ENCODE measurements around the gene ADAMTSL1.

ADAMTSL1 gene

DNA sequence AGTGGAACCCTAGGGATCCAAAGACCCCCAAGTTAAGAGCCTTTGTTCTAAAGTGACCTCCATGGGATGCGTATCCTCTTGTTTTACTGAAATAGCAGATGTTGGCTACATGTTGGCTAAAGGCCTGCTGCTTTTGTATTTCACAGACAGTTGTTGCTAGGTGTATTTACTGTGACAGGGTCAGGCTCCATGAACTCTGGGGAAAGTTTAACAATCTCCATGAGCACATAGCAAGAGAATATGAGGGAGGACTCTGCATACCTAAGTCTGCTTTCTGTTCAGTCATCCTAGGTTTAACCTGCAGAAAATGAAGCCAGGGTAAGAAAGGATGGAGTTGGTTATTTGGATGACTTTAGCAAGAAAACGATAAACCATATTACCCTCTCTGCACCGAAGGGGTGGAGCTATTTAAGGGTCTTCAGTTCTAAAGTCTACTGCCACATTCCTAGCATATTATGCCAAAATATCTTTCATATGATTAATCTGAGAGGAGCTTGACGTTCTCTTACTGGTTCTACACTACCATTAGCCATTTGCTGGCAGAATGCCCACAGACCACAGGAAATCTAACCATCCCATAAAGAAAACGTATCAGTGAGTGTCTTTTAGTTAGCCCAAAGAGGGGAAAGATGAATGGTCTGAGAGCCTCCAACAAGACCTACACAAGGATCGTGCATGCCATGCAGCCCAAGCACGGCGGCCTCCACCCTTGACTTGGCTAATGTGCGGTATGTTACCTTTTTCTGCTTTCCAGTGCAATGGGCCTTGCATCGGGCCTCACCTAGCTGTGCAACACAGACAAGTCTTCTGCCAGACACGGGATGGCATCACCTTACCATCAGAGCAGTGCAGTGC is 431.3 kb downstream of the ADAMTSL1 start:
- peaks cover 7 to 15% of the 10 kb centered on the region in 2 donors for H3K9me3 Mint-ChIP-seq
- DNase-seq: no peak

DNA sequence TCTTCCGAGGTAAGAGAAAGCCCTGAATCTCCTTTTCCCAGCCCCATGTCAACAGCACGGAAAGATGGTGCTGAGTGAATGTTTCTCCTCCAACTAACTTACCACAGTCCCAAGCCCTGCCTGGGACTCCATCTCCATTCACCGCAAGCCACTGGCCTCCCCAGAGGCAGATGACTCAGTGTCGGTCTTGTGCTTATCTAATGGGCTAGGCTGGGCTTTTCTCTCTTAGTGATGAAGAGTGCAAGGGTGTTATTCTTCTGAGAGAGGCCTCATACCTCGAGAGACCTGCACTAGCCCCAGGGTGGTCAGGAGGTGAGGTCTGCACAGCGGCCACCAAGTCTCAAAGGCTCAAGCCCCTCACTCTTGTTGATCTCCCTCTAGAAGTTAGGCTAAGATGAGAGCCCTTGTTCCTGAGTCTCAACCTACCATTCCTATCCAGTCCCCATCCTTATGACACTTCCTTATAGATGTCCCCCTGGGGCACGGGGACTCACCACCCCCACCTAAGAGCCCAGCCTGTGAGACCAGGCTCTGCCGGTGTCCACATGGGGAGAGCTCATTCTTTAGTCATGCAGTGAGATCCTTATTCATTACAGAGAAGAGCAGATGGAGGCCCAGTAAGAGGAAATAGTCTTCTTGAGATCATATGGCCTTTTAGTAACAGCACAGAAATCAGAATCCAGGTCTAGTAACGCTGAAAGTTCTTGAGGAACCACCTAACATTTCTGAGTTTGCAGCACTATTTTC is 432.1 kb downstream of the ADAMTSL1 start:
- Mint-ChIP-seq H3K27me3 (peaks cover 10% of the 10 kb centered on the region), H3K9me3 (peaks cover 7 to 10% of the 10 kb centered on the region in 2 donors), H3K4me1 (no peaks in the 10 kb centered on the region), H3K4me3 (no peak overlapping the region), H3K27ac (no peak overlapping the region)
- DNase-seq (no peak), ATAC-seq (no peak)

More for the DNA sequence above, 431.3 kb downstream of the ADAMTSL1 start:
- no peaks in the 10 kb centered on the region for H3K4me1 Mint-ChIP-seq
- no peak overlapping the region for H3K27ac Mint-ChIP-seq
- H3K27me3 Mint-ChIP-seq: peaks cover 10% of the 10 kb centered on the region
- no peak overlapping the region for H3K4me3 Mint-ChIP-seq
- ATAC-seq: no peak

DNA sequence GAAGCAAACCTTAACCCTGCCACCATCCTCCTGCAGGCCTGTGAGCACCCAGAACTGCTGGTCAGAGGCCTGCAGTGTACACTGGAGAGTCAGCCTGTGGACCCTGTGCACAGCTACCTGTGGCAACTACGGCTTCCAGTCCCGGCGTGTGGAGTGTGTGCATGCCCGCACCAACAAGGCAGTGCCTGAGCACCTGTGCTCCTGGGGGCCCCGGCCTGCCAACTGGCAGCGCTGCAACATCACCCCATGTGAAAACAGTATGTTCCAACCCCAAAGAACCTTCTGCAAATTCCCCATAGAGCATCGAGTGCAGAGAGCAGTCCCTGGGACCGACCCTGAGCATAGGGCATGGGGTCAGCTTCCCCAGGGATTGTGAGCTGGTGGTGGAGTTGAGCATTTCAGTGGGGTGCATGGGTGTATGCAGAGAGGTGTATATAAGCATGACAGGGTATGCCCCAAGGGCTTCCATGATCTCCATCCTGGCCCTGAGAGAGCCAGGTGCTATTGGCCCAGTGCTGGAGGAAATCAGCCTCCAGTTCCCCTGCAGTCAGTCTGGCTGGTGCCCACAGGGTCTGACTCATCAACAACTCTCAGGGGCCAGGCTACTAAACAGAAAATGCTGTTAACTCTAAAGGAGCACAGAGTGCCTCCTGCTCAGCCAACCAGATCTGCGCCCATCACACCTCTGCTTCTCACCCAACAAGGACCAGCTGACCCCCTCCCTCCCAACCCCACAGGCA is 432.9 kb downstream of the ADAMTSL1 start:
- H3K4me1 Mint-ChIP-seq: no peaks in the 10 kb centered on the region
- H3K27ac Mint-ChIP-seq: no peak overlapping the region
- H3K9me3 Mint-ChIP-seq: peaks cover 7 to 10% of the 10 kb centered on the region in 2 donors
- H3K27me3 Mint-ChIP-seq: peaks cover 10% of the 10 kb centered on the region
- DNase-seq: no peak
- peak; percentile 21 for ATAC-seq
- no peak overlapping the region for H3K4me3 Mint-ChIP-seq

DNA sequence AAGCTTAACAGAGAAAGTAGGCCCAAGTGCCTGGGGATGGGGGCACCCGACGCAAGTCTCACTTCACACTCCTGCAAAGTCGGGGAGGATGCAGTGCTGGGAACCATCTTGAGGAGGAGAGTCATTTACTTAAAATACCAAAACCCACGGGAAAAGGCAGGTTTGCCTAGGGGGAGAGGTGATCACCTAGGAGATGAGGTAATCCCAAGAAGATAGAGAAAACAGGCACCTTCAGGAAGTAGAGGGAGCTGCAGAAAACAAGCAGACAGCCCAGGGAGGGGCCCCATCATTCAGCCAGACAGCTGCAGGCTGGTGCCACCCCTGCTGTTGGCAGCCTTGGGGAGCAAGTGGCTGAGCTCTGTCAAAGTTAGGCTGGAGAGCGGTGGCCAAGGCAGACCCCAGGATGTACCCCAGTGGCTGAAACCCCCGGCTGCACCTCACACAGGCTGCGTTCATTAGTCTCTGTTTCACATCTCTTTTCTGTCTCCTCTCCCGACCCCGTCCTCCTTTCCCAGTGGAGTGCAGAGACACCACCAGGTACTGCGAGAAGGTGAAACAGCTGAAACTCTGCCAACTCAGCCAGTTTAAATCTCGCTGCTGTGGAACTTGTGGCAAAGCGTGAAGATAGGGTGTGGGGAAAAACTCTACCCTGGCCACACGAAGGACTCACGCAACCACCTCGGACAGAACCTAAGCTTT is 434.1 kb downstream of the ADAMTSL1 start:
- Mint-ChIP-seq H3K27ac (no peak overlapping the region), H3K4me1 (no peaks in the 10 kb centered on the region)

DNA sequence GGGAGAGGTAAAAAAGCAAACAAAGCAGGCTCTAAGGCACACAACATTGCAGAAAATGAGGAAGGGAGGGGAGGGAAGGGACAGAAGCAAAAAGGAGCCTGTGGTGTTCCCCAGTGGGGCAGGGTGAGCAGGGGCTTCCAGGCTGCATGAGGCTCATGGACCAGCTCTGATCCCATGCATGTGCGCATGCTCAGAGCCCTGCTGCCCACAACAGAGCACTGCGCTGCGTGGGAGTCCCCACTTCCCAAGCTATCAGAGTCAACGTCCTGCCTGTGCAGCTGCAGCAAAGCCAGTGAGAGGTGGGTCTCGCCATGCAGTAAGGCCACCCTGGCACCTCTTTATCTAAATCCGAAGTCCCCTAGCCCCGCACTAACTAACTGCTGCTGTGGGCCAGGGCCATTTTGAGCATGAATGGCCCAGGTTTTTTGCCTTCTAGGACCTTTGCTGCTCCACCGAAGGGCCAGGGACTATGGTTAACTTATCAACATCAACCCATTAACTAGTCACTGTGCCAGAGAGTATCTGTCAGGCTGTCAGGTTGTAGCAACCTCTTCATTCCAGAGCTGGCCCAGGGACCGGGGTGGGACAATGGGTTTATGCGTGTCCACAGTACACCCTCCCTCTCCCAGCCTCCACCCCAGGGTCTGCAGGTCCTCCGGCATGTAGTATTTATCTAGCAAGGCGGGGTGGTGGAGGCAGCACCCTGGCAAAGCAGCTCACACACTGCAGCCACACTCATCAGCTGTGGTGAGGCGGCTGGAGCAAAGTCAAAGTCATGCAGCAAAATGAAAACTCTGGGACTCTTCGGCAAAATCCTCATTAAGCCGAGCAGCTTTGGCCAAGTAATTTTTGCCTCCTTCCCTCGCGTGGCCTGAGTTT is 435.4 kb downstream of the ADAMTSL1 start:
- Mint-ChIP-seq H3K27me3 (peaks cover 10% of the 10 kb centered on the region), H3K4me3 (no peak overlapping the region), H3K9me3 (no peaks in the 10 kb centered on the region), H3K27ac (no peak overlapping the region), H3K4me1 (no peaks in the 10 kb centered on the region)
- ATAC-seq (peak; percentile 31), DNase-seq (no peak)

More for the DNA sequence above, 434.1 kb downstream of the ADAMTSL1 start:
- DNase-seq: no peak
- Mint-ChIP-seq H3K9me3 (no peaks in the 10 kb centered on the region), H3K27me3 (peaks cover 10% of the 10 kb centered on the region), H3K4me3 (no peak overlapping the region)
- ATAC-seq: no peak

DNA sequence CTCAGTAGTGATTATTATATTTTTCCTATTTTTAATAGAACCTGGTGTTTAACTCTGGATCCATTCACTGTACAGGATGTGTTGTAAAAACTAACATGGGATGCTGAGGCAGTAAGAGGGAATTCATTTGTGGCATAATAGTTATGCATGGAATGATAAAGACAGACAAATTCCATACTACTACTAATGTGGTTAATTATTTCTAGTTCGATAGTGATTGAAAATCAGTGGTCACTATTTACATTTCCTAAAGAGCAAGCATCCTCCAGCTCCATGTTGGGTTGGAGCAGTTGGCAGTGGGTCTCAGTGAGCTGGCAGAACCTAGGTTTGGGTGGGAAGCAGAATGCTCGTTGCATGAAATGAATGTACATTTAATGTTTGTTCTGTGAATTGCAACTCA is 436.5 kb downstream of the ADAMTSL1 start:
- Mint-ChIP-seq H3K9me3 (no peaks in the 10 kb centered on the region), H3K4me1 (no peaks in the 10 kb centered on the region), H3K27me3 (peaks cover 16% of the 10 kb centered on the region), H3K27ac (no peak overlapping the region), H3K4me3 (no peak overlapping the region)
- DNase-seq: no peak
- ATAC-seq: no peak

DNA sequence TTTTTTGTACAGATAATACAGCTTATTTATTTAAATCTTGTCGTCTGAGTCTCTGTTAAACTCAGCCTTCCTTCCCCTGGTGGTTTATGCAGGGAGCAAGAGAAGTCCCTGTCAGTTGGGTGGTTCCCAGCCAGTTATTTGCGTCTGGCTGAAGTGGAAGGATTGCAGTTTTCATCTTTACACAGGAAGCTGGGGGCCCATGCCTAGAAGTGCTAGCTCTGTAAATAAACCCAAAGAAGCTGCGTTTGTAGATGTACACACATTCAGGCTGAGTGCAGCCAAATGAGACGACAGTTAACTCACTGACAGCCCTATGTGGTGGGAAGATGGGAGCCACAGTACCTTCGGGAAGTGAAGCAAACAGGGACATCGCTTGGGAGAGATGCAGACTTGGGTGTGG is 437.0 kb downstream of the ADAMTSL1 start:
- DNase-seq (no peak), ATAC-seq (no peak)
- H3K27ac Mint-ChIP-seq: no peak overlapping the region
- H3K9me3 Mint-ChIP-seq: no peaks in the 10 kb centered on the region
- H3K4me3 Mint-ChIP-seq: no peak overlapping the region
- peaks cover 16% of the 10 kb centered on the region for H3K27me3 Mint-ChIP-seq
- no peaks in the 10 kb centered on the region for H3K4me1 Mint-ChIP-seq

DNA sequence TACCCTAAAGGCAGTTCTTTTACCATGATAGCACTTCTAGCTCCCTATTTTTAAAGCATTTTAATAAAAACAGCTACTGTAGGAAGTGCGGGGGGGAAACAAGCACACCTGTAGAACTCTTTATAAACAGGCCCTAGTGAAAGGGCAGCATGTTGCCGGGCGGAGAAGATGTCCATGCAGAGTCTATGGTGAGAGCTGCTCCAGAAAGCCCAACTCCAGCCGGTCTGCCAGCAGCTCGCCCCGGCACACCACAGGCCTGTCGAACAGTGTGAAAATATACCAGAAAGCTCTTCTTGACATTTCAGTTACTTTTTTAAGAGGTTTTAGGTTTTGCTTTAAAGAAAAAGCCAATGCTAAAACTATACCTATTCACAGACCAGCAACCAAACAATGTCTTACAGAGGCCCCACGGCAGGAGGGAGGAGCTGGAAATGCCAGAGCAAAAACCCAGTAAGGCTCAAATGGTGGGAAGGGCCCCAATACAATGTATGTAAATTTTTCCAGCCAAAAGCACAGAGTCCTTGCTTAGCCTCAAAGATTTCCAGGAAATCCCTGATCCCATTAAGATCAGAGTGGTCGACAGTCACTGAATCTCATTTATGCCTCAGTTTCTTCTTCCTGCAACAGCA is 437.9 kb downstream of the ADAMTSL1 start:
- no peak for ATAC-seq
- Mint-ChIP-seq H3K9me3 (no peaks in the 10 kb centered on the region), H3K4me1 (no peaks in the 10 kb centered on the region), H3K27me3 (peaks cover 16% of the 10 kb centered on the region), H3K4me3 (no peak overlapping the region), H3K27ac (no peak overlapping the region)
- DNase-seq: no peak

DNA sequence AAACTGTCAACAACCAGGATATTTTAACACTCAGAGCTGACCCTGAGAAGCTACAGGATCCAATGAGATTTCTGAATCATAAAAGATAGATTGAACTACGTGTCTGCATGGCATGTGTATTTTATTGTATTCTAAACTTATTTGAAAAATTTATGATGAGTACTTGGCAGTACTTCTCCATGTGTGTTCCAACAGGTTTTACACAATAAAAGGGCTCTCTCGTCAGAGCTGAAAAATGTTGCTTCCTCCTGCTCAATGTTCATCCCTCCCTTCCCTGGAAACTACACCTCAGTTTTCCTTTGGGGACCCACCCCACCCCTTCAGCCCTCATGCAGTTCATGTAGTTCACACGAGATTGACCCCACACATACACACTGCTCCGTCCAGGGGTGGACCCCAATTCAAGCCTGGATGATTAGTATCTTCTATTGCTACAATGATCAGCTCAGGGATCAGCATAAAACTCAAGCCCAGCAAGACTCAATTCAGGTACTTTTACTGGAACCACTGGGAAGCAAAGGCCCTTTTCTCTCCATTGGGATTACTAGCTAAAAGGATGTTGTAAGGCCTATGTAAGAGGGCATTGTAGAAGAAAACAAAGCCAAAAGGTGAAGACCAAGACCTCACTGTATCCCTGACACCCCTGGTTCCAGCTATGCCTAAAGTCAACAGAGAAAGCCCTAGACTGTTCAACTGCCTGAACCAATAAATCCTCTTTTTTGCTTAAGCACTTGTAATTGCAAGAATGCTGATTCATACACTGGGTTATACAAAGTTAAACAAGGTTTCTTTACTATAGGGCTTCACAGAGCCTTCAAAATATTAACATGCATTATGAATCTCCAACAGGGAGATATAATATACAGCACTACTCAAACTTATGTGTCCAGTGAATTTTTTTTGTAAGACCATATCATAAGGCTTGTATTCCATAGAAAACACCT is 446.5 kb downstream of the ADAMTSL1 start:
- Mint-ChIP-seq H3K9me3 (no peaks in the 10 kb centered on the region), H3K27ac (no peak overlapping the region), H3K27me3 (peaks cover under 1% of the 10 kb centered on the region), H3K4me3 (no peak overlapping the region), H3K4me1 (no peaks in the 10 kb centered on the region)
- DNase-seq (no peak), ATAC-seq (no peak)

DNA sequence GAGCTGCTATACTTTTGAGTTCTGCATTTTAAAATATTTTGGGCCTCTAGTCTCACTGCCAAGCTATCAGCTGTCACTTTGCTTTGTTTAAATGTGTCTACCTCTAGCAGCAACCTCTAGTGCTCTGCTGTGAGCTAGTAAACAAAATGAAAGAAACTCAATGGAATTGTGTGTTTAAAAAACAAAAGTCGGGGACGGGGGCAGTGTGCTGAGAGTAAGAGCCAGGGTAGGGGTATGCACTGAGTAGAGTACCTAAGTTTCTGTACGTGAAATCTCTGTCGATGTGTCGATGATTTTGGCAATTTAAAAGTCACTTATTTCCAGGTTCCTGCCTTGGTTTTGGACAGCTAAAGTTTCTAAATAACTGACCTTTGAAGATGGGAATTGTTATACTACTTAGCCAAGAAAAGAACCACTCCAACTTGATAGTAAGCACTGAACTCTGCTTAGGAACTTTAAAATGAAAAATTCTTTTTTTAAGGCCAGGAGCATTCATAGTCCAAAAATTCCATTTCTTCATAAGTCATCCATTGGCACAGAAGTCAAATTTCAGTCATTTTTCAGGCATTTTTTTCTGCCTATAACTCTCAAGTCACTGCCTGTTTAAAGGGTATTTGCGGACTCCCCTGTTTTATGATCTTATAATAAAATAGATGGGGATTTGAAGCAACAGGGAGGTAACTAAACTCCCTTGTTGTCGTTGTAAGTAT is 447.6 kb downstream of the ADAMTSL1 start:
- no peak for DNase-seq
- ATAC-seq: no peak
- Mint-ChIP-seq H3K4me1 (no peaks in the 10 kb centered on the region), H3K9me3 (no peaks in the 10 kb centered on the region), H3K27ac (no peak overlapping the region), H3K4me3 (no peak overlapping the region), H3K27me3 (no peaks in the 10 kb centered on the region)

DNA sequence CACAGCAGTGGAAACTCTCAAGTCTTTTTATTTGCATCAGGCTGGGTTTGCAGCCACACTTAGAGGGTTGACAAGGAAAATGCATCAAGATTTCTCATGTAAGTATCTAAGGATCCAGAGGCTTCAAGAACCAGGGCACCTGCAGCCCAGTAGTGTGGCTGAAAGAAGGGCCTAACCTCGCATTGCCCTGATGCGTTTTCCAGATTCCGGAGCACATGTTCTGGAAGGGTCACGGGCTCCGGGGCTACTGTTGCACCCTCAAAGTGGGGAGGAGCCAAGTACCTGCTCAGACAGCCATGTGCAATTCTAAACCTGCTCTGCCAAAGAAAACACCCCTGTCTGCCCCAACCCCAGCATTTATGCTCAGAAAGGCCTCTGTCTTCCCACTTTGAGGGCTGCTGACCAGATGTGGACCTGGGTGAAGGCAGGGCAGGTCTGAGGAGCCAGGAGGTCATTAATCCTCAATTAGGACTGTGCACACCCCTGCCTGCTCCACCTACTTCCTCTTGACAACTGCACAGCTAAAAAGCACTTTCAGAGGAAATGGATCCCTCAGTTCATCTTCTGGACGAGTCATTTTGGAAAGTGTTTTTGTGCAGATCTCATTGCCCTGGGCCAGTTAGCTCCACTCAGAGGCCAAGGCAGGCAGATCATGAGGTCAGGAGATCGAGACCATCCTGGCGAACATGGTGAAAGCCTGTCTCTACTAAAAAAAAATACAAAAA is 448.4 kb downstream of the ADAMTSL1 start:
- H3K27me3 Mint-ChIP-seq: no peaks in the 10 kb centered on the region
- no peak for ATAC-seq

DNA sequence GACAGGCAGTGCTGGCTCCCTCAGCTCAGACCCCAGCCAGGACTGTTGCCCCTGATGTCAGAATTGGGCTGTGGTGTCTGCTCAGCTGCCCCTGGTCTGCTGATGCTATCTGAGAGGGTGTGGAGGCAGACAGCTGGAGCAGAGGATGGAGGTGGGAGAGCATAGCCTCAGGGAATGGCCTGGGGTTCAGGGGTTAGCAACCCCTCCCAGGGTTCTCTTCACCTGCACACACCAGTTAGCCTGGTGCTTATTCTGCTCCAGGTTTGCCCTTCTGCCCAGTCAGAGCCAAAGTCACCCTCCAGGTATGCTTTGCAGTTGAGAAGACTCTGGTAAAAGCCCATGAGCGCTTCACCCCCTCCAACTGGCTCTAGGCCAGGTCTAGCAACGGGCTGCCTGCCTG is 449.2 kb downstream of the ADAMTSL1 start:
- Mint-ChIP-seq H3K9me3 (no peaks in the 10 kb centered on the region), H3K4me1 (no peaks in the 10 kb centered on the region), H3K4me3 (no peak overlapping the region), H3K27ac (no peak overlapping the region), H3K27me3 (no peaks in the 10 kb centered on the region)
- DNase-seq (no peak), ATAC-seq (no peak)

More for the DNA sequence above, 448.4 kb downstream of the ADAMTSL1 start:
- Mint-ChIP-seq H3K9me3 (no peaks in the 10 kb centered on the region), H3K4me3 (no peak overlapping the region), H3K4me1 (no peaks in the 10 kb centered on the region), H3K27ac (no peak overlapping the region)
- no peak for DNase-seq
